PC-9 (cell line): ENCODE measurements around the gene FOXP1.

ENCODE experiments used
- EZH2 ChIP-seq: fragments of 200-600 bp; sonication (generic); IDR thresholded peaks from 2 replicates; pipeline ENCODE4 v1.8.0; 2017; ENCODE audit warnings: antibody characterized with exemption, low read depth
- TF ChIP-seq, protein P1 (sequence below): fragments of 200-600 bp; sonication (generic); conservative IDR thresholded peaks from 2 replicates; pipeline ENCODE4 v1.6.1; 2017; ENCODE audit warnings: mixed run types, antibody characterized with exemption, mild to moderate bottlenecking, moderate library complexity

- TF ChIP-seq, protein P1, sequence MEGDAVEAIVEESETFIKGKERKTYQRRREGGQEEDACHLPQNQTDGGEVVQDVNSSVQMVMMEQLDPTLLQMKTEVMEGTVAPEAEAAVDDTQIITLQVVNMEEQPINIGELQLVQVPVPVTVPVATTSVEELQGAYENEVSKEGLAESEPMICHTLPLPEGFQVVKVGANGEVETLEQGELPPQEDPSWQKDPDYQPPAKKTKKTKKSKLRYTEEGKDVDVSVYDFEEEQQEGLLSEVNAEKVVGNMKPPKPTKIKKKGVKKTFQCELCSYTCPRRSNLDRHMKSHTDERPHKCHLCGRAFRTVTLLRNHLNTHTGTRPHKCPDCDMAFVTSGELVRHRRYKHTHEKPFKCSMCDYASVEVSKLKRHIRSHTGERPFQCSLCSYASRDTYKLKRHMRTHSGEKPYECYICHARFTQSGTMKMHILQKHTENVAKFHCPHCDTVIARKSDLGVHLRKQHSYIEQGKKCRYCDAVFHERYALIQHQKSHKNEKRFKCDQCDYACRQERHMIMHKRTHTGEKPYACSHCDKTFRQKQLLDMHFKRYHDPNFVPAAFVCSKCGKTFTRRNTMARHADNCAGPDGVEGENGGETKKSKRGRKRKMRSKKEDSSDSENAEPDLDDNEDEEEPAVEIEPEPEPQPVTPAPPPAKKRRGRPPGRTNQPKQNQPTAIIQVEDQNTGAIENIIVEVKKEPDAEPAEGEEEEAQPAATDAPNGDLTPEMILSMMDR = no peak
- no peak for TF ChIP-seq EZH2
Observed at GRCh38 chr3:71401695-71402231, 181.8 kb downstream of the FOXP1 start.
